Stimulated activated CD8-positive, alpha-beta memory T cell treated with anti-CD3 and anti-CD28 coated beads, Interleukin-12 subunit alpha, Interleukin-12 subunit beta, amount 100 ng/mL, for 24 hours (primary cell): ENCODE measurements around the gene ZMYND10.

Experiments used
- DNase-seq: peaks from one replicate; pipeline ENCODE4 v3.0.0-alpha.2; 2020; ENCODE audit errors: extremely low read depth

ZMYND10 gene

GRCh38 chr3:50345586-50346234 lies at the start of gene ZMYND10:
Gene ZMYND10, minus strand, starts transcription at chr3:50345732. Its CDS starts 153 bp downstream, at chr3:50345579.
- DNase-seq: no peak

GRCh38 chr3:50393061-50393460 lies 47.5 kb upstream of the ZMYND10 start:
- no peak for DNase-seq

DNA sequence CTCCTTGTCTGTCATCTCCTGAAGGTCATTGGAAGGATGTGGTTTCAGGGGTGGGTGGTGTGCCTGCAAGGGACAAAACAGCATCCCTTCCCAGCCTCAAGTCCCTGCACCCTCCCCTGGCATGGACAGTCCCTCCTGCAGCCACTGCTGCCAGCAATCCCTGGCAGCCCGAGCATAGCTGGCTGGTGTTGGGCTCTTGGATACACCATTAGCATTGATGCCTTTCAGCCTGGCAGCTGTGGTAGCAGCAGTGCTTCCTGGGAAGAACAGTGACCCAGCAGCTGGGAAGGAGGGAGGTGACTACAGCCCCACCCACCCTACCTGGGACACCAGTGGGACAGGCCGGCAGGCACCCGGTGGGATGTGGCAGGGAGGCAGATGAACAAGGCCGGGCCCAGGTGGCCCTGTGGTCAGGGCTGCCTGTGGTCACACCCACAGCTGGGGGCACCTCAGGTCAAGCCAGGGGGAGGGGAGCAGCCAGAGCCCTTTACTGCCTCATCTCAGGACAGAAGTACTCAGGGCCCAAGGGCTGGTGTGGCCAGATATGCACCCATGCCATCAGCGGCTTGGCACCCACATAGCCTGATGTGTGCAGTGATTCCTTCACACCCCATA lies 46.7 kb upstream of the ZMYND10 start:
- no peak for DNase-seq

GRCh38 chr3:50390508-50391224 lies 45.1 kb upstream of the ZMYND10 start:
- DNase-seq: no peak

DNA sequence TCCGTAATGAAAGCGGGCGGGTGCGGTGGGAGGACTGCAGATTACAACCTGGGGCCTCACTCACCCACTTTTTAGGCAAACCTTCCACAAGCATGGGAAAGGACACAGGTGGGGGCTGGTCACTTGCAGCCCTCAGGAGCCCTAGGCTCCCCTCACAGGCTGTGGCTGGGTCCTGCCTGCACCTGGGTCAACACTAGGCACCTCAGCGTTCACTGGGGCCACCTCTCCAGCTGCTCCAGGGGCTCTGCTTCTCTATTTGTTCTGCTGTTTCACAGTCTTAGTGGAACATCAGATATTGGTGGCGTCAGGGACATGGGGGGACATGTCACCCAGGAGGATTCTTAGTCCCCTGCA lies 43.9 kb upstream of the ZMYND10 start:
- DNase-seq: no peak

GRCh38 chr3:50388720-50389413 lies 43.3 kb upstream of the ZMYND10 start:
- DNase-seq: no peak

DNA sequence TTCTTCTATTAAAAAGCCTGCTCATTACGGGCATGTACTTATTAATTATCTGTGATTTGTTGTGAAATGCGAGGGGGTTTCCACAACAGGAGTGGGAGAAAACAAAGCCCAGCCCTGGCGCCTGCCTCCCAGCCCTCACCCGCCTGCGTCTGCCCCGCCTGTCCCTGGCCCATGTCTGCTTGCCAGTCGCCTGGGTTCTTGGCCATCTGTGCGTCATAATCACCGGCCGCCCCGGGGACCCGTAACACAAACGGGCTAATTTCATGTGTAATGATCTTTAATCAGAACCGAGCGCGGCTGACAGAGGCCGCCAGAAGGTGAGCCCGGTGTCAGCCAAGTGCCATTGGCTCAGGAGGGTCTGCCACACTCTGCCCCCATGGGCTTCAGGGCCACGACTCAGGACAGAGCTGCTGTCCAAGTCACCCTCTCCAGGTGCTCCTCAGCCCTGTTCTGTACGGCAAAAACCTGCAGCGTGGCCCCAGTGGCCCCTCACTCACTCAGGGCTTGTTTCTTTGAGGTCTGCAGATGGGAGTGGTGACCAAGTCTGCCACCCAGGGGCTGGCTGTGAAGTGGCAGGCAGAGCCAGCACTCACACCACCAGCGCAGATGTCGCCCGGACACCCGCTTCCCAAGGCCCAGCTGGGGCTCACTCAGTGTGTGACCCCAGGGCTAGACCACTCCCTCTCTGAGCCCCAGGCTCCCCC lies 42.6 kb upstream of the ZMYND10 start:
- DNase-seq: no peak

DNA sequence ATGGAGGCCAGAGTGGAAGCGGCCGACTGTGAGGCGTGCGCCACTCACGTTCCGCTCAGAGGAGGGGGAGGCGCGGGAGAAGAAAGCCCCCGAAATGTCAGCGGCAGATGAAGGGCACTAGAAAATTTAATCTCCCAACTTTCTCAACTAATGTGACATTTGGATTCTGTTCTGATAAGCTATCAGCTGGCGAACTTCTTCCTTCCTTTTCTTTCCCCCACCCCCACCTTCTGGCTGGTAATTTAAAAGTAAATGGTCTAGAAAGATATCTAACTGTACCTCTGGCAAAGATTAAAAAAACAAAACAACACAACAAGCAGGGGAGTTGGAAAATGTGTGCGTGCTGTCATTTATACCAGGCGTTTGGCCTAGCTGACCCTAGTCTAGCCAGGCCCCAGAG lies 40.2 kb upstream of the ZMYND10 start:
- no peak for DNase-seq

- DNase-seq: no peak
Observed at GRCh38 chr3:50383750-50384149, 38.2 kb upstream of the ZMYND10 start.

- no peak for DNase-seq
Observed at GRCh38 chr3:50382722-50383121, 37.2 kb upstream of the ZMYND10 start.

- no peak for DNase-seq
Observed at GRCh38 chr3:50381383-50381782, 35.9 kb upstream of the ZMYND10 start.

DNA sequence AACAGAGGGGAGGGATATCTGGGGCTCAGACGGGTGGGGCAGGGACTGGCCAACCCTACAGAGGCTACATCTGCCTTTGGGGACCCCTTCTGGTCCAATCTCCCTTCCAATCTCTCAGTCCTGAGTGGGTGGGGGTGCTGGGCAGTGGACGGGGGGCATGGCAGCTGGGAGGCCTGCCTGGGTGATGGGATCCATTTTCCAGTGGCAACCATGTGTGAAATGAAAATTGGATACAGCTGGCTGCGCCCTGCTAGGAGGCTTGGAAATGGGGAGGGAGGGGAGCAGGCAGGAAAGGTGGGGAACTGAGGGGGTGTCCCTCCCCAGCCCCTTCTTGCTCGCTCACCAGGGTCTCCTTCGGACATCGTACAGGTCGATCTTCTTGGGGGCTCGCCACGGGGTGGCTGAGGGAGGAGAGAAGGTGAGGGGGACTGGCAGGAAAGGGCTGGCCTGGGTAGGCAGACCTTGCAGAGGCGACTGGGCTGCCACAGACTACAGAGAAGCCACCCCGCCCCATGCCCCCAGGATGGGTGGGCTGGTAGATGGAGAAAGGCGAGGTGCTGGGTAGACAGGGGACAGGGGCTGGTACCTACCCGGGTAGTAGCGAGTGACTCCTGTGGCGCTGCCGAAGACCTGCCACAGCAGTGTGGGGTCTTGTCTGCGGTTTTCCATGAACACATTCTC lies 35.0 kb upstream of the ZMYND10 start:
- no peak for DNase-seq

GRCh38 chr3:50378757-50379156 lies 33.2 kb upstream of the ZMYND10 start:
- DNase-seq: no peak

DNA sequence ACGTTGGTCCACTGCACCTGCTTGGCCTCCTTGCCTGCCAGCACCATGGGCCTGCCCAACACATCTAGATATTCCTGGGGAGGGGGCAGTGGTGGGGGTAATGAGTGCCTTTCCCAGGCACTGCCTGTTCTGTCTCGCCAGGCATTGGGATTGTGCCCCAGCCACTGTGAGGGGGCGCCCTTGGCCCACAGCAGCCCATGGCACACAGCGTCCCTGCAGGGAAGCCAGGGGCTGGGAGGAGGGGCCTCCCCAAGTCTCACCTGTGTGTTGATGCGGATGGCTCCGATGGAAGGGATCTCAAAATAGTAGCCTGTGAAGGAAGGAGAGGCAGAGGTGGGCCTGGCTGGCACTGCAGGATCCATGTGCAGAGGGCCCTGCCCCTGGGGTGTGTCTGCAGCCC lies 32.5 kb upstream of the ZMYND10 start:
- DNase-seq: no peak

- DNase-seq: no peak
Observed at GRCh38 chr3:50375258-50375931, 29.9 kb upstream of the ZMYND10 start.

- DNase-seq: no peak
Observed at GRCh38 chr3:50374363-50375257, 29.1 kb upstream of the ZMYND10 start.

GRCh38 chr3:50373146-50374051 lies 27.9 kb upstream of the ZMYND10 start:
- no peak for DNase-seq

- no peak for DNase-seq
Observed at GRCh38 chr3:50372349-50372748, 26.8 kb upstream of the ZMYND10 start.
